ENCODE measurements around the gene NRG4.
"Not testable (repeated sequence)": the region's sequence is repeated elsewhere in the genome, so short reads cannot be mapped to it uniquely, and the experiment has no call there.

Gene NRG4

GRCh38 chr15:75926931-75927330 lies 85.3 kb downstream of the NRG4 start:
- no peak for DNase-seq
- TF ChIP-seq POLR2A (IDR thresholded peaks at IDR 0.05; ENCODE audit: low read length) = no peak
- TF ChIP-seq GATA1 (IDR thresholded peaks at IDR 0.05; ENCODE audit: low read depth, low read length) = no peak

- no peak for TF ChIP-seq GATA1 (IDR thresholded peaks at IDR 0.05; ENCODE audit: low read depth, low read length)
- TF ChIP-seq POLR2A (IDR thresholded peaks at IDR 0.05; ENCODE audit: low read length) = no peak
- no peak for DNase-seq
Observed at GRCh38 chr15:75925440-75925839, 86.8 kb downstream of the NRG4 start.

- no peak for TF ChIP-seq GATA1 (IDR thresholded peaks at IDR 0.05; ENCODE audit: low read depth, low read length)
- no peak for TF ChIP-seq POLR2A (IDR thresholded peaks at IDR 0.05; ENCODE audit: low read length)
- no peak for DNase-seq
Observed at GRCh38 chr15:75924576-75924975, 87.6 kb downstream of the NRG4 start.

DNA sequence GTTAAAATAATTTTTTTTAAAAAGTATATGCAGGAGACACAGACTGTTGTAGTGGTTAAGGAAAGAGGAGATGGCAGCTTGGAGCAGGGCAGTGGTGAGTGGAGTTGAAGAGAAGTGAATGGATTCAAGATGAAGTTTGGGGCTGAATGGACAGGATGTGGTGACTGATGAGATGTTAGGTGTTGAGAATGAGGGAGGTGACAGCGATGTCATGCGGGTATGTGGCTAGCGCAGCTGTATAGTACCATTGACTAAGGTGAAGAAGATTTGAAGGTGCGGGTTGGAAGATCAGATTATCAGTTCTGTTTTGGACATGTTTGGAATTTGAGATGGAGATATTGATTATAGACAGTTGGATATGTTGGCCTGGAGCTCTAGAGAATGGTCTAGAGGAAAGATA lies 88.5 kb downstream of the NRG4 start:
- no peak for DNase-seq

GRCh38 chr15:75921732-75922703 lies 90.2 kb downstream of the NRG4 start:
- no peak for TF ChIP-seq GATA1 (IDR thresholded peaks at IDR 0.05; ENCODE audit: low read depth, low read length)
- no peak for TF ChIP-seq POLR2A (IDR thresholded peaks at IDR 0.05; ENCODE audit: low read length)
- DNase-seq = peak; percentile 88

More for the DNA sequence above, 88.5 kb downstream of the NRG4 start:
- no peak for TF ChIP-seq GATA1 (IDR thresholded peaks at IDR 0.05; ENCODE audit: low read depth, low read length)
- no peak for TF ChIP-seq POLR2A (IDR thresholded peaks at IDR 0.05; ENCODE audit: low read length)

- DNase-seq = no peak
- TF ChIP-seq GATA1 (IDR thresholded peaks at IDR 0.05; ENCODE audit: low read depth, low read length) = no peak
- no peak for TF ChIP-seq POLR2A (IDR thresholded peaks at IDR 0.05; ENCODE audit: low read length)
Observed at GRCh38 chr15:75920079-75920478, 92.1 kb downstream of the NRG4 start.

- DNase-seq = no peak
- TF ChIP-seq POLR2A (IDR thresholded peaks at IDR 0.05; ENCODE audit: low read length) (no peak), GATA1 (IDR thresholded peaks at IDR 0.05; ENCODE audit: low read depth, low read length) (no peak)
Observed at GRCh38 chr15:75918135-75918534, 94.1 kb downstream of the NRG4 start.

DNA sequence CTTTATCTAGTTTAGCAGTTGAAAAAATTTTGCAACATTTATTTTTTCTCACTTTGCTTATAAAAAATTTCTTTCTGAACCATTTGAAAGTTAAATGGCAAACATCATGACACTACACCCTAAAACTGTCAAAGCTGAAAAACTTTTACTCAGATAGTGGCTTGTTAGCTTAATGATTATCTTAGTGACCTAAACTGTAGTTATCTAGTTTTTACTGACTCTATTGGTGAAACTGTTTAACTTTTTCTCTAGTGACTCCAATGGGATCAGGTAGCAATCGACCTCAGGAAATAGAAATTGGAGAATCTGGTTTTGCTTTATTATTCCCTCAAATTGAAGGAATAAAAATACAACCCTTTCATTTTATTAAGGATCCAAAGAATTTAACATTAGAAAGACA lies 95.2 kb downstream of the NRG4 start:
- TF ChIP-seq GATA1 (IDR thresholded peaks at IDR 0.05; ENCODE audit: low read depth, low read length) (no peak), POLR2A (IDR thresholded peaks at IDR 0.05; ENCODE audit: low read length) (no peak)
- no peak for DNase-seq

DNA sequence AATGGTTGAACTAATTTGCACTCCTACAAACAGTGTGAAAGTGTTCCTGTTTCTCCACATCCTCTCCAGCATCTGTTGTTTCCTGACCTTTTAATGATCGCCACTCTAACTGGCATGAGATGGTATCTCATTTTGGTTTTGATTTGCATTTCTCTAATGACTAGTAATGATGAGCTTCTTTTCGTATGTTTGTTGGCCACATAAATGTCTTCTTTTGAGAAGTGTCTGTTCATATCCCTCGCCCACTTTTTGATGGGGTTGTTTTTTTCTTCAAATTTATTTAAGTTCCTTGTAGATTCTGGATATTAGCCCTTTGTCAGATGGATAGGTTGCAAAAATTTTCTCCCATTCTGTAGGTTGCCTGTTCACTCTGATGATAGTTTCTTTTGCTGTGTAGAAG lies 101.9 kb downstream of the NRG4 start:
- DNase-seq = not testable (repeated sequence)

DNA sequence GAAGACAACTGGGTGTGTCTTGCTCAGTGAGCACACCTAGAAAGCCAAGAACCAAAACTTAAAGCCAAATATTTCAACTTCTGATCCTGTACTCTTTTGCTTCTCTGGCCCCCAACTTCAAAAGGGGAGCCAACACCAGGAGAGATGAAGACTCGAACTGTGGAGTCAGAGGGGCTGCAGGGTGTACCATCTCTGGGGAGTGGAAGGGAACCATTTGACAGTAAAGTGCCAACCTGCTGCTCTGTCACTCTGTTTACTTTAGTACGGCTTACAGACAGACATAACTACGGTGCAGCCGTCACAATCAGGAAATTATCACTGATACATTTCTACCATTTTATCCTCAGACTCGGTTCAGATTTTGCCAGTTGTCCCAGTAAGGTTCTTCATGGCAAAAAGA lies 107.0 kb downstream of the NRG4 start:
- no peak for TF ChIP-seq GATA1 (IDR thresholded peaks at IDR 0.05; ENCODE audit: low read depth, low read length)
- TF ChIP-seq POLR2A (IDR thresholded peaks at IDR 0.05; ENCODE audit: low read length) = no peak
- no peak for DNase-seq

DNA sequence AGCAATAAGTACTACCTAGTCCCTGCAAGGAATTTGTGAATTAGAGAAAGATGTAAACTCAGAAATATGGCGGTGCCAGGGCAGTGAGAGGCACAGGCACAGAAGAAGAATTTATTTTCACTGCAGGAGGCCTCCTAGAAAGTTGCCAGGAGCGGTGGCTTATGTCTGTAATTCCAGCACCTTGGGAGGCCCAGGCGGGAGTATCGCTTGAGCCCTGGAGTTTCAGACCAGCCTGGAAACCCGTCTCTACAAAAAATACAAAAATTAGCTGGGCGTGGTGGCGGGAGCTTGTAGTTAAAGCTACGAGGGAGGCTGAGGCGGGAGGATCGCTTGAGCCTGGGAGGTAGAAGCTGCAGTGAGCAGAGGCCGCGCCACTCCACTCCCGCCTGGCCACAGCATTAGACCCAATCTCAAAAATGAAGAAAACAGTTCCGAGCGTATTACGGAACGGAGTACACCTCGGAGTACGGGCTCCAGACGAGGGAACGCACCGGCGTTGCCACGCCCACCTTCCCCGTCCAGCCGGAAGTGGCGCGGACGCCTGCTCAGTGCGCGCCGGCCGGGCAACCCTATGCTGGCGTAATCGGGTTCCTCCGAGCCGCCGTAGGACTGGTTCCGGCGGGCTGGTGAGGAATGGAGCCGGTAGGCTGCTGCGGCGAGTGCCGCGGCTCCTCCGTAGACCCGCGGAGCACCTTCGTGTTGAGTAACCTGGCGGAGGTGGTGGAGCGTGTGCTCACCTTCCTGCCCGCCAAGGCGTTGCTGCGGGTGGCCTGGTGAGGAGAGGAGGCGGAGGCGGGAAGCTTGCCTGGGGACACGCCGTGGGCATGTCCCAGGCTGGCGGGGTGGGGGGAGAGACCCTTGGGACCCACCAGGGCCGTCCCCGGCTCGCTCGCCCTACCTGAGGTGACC lies 108.6 kb downstream of the NRG4 start, which contains the start of gene FBXO22:
Gene FBXO22, plus strand, starts transcription at position 548 of the 909 bp plus-strand sequence. Its CDS starts 86 bp downstream, at position 634.
- peak; percentile 96 for DNase-seq
- TF ChIP-seq POLR2A (IDR thresholded peaks at IDR 0.05; ENCODE audit: low read length) (peak; percentile 92), GATA1 (IDR thresholded peaks at IDR 0.05; ENCODE audit: low read depth, low read length) (no peak)

DNA sequence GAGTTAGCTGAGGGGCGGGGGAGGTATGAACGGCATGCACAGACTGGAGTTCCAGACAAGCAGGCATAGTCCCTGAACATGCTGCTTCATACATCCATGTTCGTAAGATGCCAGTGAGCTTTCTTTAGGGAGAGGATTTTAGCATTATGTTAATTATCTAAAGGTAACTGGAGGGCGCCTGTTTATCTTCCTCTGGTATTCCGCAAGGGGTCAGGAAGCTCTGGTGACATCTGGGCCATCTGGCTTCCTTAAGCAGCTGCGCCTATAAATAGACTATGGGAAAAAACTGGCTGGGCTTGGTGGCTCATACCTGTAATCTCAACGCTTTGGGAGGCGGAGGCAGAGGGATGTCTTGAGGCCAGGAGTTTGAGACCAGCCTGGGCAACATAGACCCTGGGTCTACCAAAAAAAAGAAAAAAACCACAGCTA lies 110.1 kb downstream of the NRG4 start:
- TF ChIP-seq POLR2A (IDR thresholded peaks at IDR 0.05; ENCODE audit: low read length) (no peak), GATA1 (IDR thresholded peaks at IDR 0.05; ENCODE audit: low read depth, low read length) (no peak)
- DNase-seq = peak; percentile 36 to 51

DNA sequence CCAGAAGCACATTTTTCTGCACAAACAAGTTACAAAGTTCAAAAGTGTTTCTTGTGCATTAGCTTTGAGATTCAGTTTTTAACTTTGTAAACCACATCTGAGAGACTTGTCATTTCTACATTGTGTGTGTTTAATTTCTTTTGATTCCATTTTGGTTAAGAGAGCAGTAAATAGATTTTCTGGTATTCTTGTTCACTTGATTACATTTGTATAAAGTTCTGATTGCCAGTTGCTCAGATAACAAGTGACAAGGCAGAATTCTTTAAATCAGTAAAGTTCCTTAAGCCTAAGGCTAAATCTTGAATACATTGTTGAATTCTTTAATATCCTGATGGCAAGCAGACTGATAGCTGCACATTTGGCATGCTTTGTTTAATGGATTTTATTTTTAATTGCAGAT lies 111.6 kb downstream of the NRG4 start:
- DNase-seq = no peak
- TF ChIP-seq GATA1 (IDR thresholded peaks at IDR 0.05; ENCODE audit: low read depth, low read length) = no peak
- TF ChIP-seq POLR2A (IDR thresholded peaks at IDR 0.05; ENCODE audit: low read length) = no peak

GRCh38 chr15:75895731-75896130 lies 116.5 kb downstream of the NRG4 start:
- TF ChIP-seq POLR2A (IDR thresholded peaks at IDR 0.05; ENCODE audit: low read length) (no peak), GATA1 (IDR thresholded peaks at IDR 0.05; ENCODE audit: low read depth, low read length) (no peak)
- DNase-seq = peak; percentile 64 to 88

Measured in erythroblast (primary cell).